D721Med (cell line): ENCODE measurements around the gene UGT1A9.

Experiments
- DNase-seq: peaks from one replicate; pipeline ENCODE4 v3.0.0; 2011; ENCODE audit warnings: low spot score; ENCODE audit not compliant: insufficient read length
- FAIRE-seq: peaks from 2 replicates; lab custom pipeline; 2011; peaks lifted over from hg19 to GRCh38; lab: Jason Lieb, UNC
- TF ChIP-seq, protein P1 (sequence below): IDR thresholded peaks from 2 replicates; pipeline ENCODE4 v1.5.1; 2012; ENCODE audit warnings: mild to moderate bottlenecking, control low read depth; ENCODE audit not compliant: insufficient read depth; ENCODE audit errors: missing control alignments

The UGT1A9 gene

DNA sequence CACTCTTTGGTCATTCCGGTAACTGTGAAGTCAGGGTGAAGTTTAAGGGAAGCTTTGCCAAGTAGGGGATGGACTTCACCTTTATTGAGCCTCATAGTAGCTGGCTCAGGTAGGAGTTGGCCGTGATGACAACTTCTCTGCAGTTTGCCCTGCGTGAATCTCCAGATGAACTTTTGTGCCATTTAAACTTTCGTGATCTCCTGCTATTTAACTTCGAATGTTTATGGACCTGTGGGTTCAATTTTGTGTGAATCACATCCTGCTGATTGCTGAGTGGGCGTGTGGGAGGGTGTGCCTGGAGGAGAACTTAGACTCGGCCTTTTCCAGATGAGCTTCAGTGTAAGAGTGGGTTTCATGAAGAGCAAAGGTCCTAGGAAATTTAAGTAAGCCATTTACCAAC lies 92.6 kb downstream of the UGT1A9 start:
- FAIRE-seq (no peak), DNase-seq (no peak)
- TF ChIP-seq, protein P1, sequence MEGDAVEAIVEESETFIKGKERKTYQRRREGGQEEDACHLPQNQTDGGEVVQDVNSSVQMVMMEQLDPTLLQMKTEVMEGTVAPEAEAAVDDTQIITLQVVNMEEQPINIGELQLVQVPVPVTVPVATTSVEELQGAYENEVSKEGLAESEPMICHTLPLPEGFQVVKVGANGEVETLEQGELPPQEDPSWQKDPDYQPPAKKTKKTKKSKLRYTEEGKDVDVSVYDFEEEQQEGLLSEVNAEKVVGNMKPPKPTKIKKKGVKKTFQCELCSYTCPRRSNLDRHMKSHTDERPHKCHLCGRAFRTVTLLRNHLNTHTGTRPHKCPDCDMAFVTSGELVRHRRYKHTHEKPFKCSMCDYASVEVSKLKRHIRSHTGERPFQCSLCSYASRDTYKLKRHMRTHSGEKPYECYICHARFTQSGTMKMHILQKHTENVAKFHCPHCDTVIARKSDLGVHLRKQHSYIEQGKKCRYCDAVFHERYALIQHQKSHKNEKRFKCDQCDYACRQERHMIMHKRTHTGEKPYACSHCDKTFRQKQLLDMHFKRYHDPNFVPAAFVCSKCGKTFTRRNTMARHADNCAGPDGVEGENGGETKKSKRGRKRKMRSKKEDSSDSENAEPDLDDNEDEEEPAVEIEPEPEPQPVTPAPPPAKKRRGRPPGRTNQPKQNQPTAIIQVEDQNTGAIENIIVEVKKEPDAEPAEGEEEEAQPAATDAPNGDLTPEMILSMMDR: no peak

DNA sequence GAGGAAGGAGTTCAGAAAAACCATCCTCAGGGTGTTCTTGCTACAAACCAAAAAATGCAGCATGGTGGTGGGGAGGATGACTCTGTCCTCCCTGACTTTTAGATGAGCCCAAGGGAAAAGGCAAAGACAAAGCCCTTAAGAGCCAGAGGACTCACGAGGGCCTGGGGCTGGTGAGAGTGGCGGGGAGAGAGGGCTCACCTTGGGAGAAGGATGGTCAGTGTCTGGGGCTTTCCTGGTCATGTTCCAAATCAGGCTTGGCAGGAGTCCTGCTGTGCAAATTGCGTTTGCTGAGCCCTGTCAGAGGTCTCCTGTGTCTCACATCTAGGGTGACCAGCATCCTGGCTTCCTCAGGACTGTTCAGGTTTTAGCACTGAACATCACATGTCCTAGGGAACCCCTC lies 93.1 kb downstream of the UGT1A9 start:
- FAIRE-seq: no peak
- DNase-seq: no peak
- TF ChIP-seq, protein P1: no peak

DNA sequence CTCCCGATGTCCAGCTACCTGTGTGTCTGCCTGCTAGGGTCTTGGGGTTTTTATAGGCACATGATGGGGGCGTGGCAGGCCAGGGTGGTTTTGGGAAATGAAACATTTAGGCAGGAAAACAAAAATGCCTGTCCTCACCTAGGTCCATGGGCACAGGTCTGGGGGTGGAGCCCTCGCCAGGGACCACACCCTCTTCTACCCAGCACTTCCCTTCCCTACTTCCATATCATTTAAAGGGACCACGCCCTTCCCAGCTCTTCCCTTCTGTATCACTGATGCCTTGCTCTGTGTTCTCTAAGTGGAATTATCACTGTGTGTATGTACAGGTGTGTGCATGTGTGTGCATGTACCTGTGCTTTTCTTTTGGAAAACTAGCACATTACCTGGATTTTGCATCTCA lies 94.7 kb downstream of the UGT1A9 start:
- DNase-seq (no peak), FAIRE-seq (no peak)
- TF ChIP-seq, protein P1: no peak

- TF ChIP-seq, protein P1: no peak
- DNase-seq (no peak), FAIRE-seq (no peak)
Observed at GRCh38 chr2:233768076-233768475, 96.4 kb downstream of the UGT1A9 start.

DNA sequence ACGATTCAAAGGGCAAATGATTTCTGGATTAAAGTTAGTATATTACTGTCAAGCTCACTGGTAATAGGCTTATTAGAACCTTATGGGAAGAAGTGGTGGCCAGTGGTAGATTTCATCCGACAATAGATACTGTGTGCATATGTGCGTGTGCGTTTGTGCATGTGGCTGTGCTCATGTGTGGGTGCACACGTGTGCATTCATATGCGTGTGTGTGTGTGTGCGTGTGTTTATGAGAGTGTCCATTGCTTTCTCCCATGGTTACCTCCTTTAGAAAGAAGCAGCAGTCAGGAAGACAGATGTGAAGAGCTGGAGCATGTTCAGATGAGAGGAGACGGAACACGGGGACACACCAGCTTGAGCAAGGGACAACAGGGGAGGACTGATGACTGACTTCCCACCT lies 97.6 kb downstream of the UGT1A9 start:
- no peak for DNase-seq
- TF ChIP-seq, protein P1: no peak
- no peak for FAIRE-seq

DNA sequence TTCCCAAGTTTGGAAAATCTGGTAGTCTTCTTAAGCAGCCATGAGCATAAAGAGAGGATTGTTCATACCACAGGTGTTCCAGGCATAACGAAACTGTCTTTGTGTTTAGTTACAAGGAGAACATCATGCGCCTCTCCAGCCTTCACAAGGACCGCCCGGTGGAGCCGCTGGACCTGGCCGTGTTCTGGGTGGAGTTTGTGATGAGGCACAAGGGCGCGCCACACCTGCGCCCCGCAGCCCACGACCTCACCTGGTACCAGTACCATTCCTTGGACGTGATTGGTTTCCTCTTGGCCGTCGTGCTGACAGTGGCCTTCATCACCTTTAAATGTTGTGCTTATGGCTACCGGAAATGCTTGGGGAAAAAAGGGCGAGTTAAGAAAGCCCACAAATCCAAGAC lies 100.5 kb downstream of the UGT1A9 start:
- FAIRE-seq (no peak), DNase-seq (no peak)
- TF ChIP-seq, protein P1: no peak

GRCh38 chr2:233772583-233772982 lies 100.9 kb downstream of the UGT1A9 start:
- TF ChIP-seq, protein P1: no peak
- DNase-seq (no peak), FAIRE-seq (no peak)
